Natural killer cell (primary cell): ENCODE results near the gene RNF224. TPM values are rescaled to one million over a fixed set of nuclear protein-coding genes. Genes with fewer than 3 reads are reported as not detected.

Experiments used
- ATAC-seq, 3 donors: fragments of 150-1000 bp in 2 of 3; fragments of 200-7000 bp in 1 of 3; cut with Tn5 transposase; 1 replicate in 1 of 3; 2 replicates in 2 of 3; pipeline ENCODE4 v1.10.0; 2021; ENCODE audit warnings: mild to moderate bottlenecking in 2 of 3, moderate library complexity in 2 of 3
- DNase-seq, 2 donors: peaks; one replicate each; pipeline versions ENCODE4 v3.0.0 to v3.0.0-alpha.2; 2013 to 2021; ENCODE audit warnings: mixed read lengths in 1 of 2
- H3K27ac ChIP-seq: one replicate; pipeline ENCODE4 v1.5.1; 2013; ENCODE audit warnings: mild to moderate bottlenecking, low read length
- H3K27me3 ChIP-seq: one replicate; pipeline ENCODE4 v1.6.1; 2013; ENCODE audit warnings: low read length; ENCODE audit not compliant: control insufficient read depth, insufficient read depth
- H3K36me3 ChIP-seq: one replicate; pipeline ENCODE4 v1.6.1; 2013; ENCODE audit warnings: low read length; ENCODE audit not compliant: control insufficient read depth, insufficient read depth
- H3K4me1 ChIP-seq: one replicate; pipeline ENCODE4 v1.6.1; 2013; ENCODE audit warnings: low read length; ENCODE audit not compliant: control insufficient read depth, insufficient read depth
- H3K4me3 ChIP-seq: one replicate; pipeline ENCODE4 v1.5.1; 2013; ENCODE audit warnings: low read length
- H3K9me3 ChIP-seq: one replicate; pipeline ENCODE4 v1.6.1; 2013; ENCODE audit warnings: low read length; ENCODE audit not compliant: control insufficient read depth, insufficient read depth
- H3K27ac Mint-ChIP-seq, 2 donors: one replicate each; pipeline ENCODE4 v1.8.0; 2022; ENCODE audit warnings: mild to moderate bottlenecking in 2 of 2, mixed read lengths in 2 of 2, moderate library complexity in 1 of 2
- H3K27me3 Mint-ChIP-seq, 2 donors: one replicate each; pipeline ENCODE4 v1.8.0; 2022; ENCODE audit warnings: low read depth in 2 of 2, mixed read lengths in 2 of 2
- H3K36me3 Mint-ChIP-seq: one replicate; pipeline ENCODE4 v1.8.0; 2022; ENCODE audit warnings: mixed read lengths
- H3K4me1 Mint-ChIP-seq, 2 donors: one replicate each; pipeline ENCODE4 v1.8.0; 2022; ENCODE audit warnings: mixed read lengths in 2 of 2
- H3K4me3 Mint-ChIP-seq: one replicate; pipeline ENCODE4 v1.8.0; 2022; ENCODE audit warnings: mild to moderate bottlenecking, moderate library complexity, mixed read lengths
- H3K9me3 Mint-ChIP-seq, 2 donors: one replicate each; pipeline ENCODE4 v1.8.0; 2022; ENCODE audit warnings: mixed read lengths in 2 of 2
- WGBS: methylation state at CpG from one replicate; pipeline ENCODE4 v1.1.7; 2013; ENCODE audit warnings: missing lambda C conversion rate; ENCODE audit not compliant: insufficient coverage; 5-methylcytosine and 5-hydroxymethylcytosine counted together
- intact Hi-C: fragments of 100-400 bp; cut with micrococcal nuclease; formaldehyde crosslinking; loops from one replicate; pipeline ENCODE4 v1.14.2; 2022
- total RNA-seq, 4 donors: library from RNA; stranded (reverse); fragments of 120-200 nt in 1 of 4; gene quantifications; one replicate each; pipeline versions ENCODE4 v1.2.3 to v1.2.4, GENCODE V29; 2013 to 2022
- TF ChIP-seq, protein P1 (sequence below): fragments of 200-600 bp; IDR thresholded peaks from one replicate; pipeline ENCODE4 v1.8.0; 2022; ENCODE audit warnings: antibody characterized with exemption

RNF224 gene
- total RNA-seq, 3 donors from 2014 or later (not counting 1 experiment from before 2014, with no cell fraction given), result not detected

DNA sequence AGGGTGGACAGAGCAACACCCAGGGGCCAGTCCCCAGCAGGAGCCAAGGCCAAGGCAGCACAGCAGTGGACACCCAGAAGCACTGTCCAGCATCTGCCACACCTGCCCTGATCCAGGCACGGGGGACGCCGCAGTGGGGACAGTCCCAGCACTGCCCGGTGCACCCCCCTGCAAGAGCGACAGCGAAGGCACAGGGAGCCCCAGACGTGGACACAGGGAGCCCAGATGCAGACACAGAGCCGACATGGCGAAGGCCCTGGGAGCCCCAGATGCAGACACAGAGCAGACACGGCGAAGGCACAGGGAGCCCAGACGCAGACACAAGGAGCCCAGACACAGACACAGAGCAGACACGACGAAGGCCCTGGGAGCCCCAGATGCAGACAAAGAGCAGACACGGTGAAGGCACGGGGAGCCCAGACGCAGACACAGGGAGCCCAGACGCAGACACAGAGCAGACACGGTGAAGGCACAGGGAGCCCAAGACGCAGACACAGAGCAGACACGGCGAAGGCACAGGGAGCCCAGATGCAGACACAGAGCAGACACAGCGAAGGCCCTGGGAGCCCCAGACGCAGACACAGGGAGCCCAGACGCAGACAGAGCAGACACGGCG lies 43.2 kb upstream of the RNF224 start:
- peak overlapping the region; percentile 37 to 44 for H3K27ac Mint-ChIP-seq
- H3K27ac ChIP-seq, result no peak overlapping the region
- DNase-seq (no peak), ATAC-seq (no peak)
- no peak overlapping the region for H3K4me3 ChIP-seq
- TF ChIP-seq, protein P1, sequence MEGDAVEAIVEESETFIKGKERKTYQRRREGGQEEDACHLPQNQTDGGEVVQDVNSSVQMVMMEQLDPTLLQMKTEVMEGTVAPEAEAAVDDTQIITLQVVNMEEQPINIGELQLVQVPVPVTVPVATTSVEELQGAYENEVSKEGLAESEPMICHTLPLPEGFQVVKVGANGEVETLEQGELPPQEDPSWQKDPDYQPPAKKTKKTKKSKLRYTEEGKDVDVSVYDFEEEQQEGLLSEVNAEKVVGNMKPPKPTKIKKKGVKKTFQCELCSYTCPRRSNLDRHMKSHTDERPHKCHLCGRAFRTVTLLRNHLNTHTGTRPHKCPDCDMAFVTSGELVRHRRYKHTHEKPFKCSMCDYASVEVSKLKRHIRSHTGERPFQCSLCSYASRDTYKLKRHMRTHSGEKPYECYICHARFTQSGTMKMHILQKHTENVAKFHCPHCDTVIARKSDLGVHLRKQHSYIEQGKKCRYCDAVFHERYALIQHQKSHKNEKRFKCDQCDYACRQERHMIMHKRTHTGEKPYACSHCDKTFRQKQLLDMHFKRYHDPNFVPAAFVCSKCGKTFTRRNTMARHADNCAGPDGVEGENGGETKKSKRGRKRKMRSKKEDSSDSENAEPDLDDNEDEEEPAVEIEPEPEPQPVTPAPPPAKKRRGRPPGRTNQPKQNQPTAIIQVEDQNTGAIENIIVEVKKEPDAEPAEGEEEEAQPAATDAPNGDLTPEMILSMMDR, result no peak
- H3K9me3 ChIP-seq, result no peaks in the 10 kb centered on the region
- peaks cover 58% of the 10 kb centered on the region for H3K36me3 ChIP-seq
- no peaks in the 10 kb centered on the region for H3K27me3 ChIP-seq
- no peaks in the 10 kb centered on the region for H3K36me3 Mint-ChIP-seq
- H3K4me1 ChIP-seq, result peaks cover 31% of the 10 kb centered on the region
- H3K27me3 Mint-ChIP-seq, result no peaks in the 10 kb centered on the region
- 97% methylated on average over 27 of the region's 27 CpGs for WGBS
- H3K9me3 Mint-ChIP-seq, result no peaks in the 10 kb centered on the region
- H3K4me3 Mint-ChIP-seq, result peak overlapping the region; percentile 1
- H3K4me1 Mint-ChIP-seq, result peaks cover 17 to 30% of the 10 kb centered on the region in 2 donors
- intact Hi-C loops, result no loop called here

DNA sequence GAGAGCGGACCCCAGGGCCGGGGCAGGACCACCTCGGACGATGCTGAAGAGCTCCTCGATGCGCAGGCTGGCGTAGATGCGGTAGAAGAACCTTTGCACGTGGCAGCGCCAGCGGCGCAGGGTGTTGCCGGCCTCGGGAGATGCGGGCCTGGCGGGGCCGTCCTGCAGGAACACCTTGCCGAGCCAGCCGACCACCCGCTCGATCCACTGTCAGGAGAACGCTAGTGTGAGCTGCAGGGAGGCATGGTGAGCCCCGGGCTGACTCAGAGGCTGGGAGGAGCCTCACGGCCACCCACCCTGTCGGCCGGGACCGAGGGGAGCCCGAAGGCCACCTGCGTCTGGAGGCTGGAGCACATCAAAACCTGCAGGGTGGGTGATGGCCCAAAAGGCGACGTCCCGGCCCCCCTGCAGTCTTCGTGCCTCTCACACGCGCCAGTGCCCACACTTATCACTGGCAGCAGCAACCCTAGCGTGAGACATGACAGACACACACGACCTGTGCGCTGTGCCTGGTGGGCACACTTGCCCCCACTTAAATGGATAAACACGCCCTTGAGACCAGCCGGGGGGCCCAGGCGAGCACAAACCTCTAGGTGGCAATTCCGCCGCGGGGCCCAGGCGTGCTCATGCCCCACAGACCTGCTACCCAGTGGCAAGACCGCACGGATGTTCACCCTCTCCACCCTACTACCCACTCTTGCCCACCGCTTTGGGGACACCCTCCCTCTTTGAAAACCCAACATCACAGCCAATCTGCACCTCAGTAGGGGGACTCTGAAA lies 42.2 kb upstream of the RNF224 start:
- H3K9me3 ChIP-seq, result no peaks in the 10 kb centered on the region
- 95% methylated on average over 48 of the region's 48 CpGs for WGBS
- H3K27ac Mint-ChIP-seq, result no peak overlapping the region
- no peak for DNase-seq
- ATAC-seq, result no peak
- peaks cover 53% of the 10 kb centered on the region for H3K36me3 ChIP-seq
- intact Hi-C loops, result no loop called here
- H3K27me3 Mint-ChIP-seq, result no peaks in the 10 kb centered on the region
- H3K4me3 Mint-ChIP-seq, result no peak overlapping the region
- no peaks in the 10 kb centered on the region for H3K27me3 ChIP-seq
- H3K27ac ChIP-seq, result no peak overlapping the region
- H3K36me3 Mint-ChIP-seq, result no peaks in the 10 kb centered on the region
- peaks cover 41% of the 10 kb centered on the region for H3K4me1 ChIP-seq
- no peaks in the 10 kb centered on the region for H3K9me3 Mint-ChIP-seq
- H3K4me3 ChIP-seq, result no peak overlapping the region
- H3K4me1 Mint-ChIP-seq, result peaks cover 20 to 36% of the 10 kb centered on the region in 2 donors
- TF ChIP-seq, protein P1, result no peak

DNA sequence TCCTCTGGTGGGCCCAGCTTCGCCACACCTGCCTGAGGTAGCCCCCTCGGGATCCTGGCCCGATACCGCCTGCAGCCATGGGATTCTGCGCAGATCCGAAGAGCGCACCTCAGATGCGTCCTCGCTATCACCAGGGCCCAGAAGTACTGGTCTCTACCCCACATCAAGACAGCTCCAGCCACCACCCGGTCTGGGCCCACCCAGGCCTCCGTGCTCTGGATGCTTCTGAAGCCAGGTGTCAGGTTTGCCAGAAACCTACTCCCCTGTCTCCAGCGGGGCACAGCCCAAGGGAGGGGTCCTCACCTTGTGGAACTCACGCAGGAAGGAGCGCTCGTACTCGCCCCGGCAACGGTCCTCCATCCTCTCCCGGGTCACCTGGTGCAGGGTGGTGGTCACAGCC lies 41.4 kb upstream of the RNF224 start:
- TF ChIP-seq, protein P1, result no peak
- H3K4me1 ChIP-seq, result peaks cover 43% of the 10 kb centered on the region
- H3K27me3 Mint-ChIP-seq, result no peaks in the 10 kb centered on the region
- no peak overlapping the region for H3K27ac ChIP-seq
- H3K4me3 Mint-ChIP-seq, result no peak overlapping the region
- H3K9me3 ChIP-seq, result no peaks in the 10 kb centered on the region
- H3K36me3 ChIP-seq, result peaks cover 56% of the 10 kb centered on the region
- no peak overlapping the region for H3K4me3 ChIP-seq
- no peaks in the 10 kb centered on the region for H3K36me3 Mint-ChIP-seq
- intact Hi-C loops, result no loop called here
- no peaks in the 10 kb centered on the region for H3K27me3 ChIP-seq
- WGBS, result 97% methylated on average over 19 of the region's 19 CpGs
- ATAC-seq, result no peak
- H3K27ac Mint-ChIP-seq, result no peak overlapping the region
- H3K4me1 Mint-ChIP-seq, result peaks cover 20 to 42% of the 10 kb centered on the region in 2 donors
- DNase-seq, result no peak
- no peaks in the 10 kb centered on the region for H3K9me3 Mint-ChIP-seq
